HG03521 (cell line): Measurements from ENCODE around the gene UQCR11.

Source experiments
- ATAC-seq: cut with Tn5 transposase; IDR thresholded peaks from one replicate; pipeline ENCODE4 v1.9.1; 2021; ENCODE audit warnings: mild to moderate bottlenecking, moderate library complexity; ENCODE audit not compliant: unreplicated experiment

Gene UQCR11

DNA sequence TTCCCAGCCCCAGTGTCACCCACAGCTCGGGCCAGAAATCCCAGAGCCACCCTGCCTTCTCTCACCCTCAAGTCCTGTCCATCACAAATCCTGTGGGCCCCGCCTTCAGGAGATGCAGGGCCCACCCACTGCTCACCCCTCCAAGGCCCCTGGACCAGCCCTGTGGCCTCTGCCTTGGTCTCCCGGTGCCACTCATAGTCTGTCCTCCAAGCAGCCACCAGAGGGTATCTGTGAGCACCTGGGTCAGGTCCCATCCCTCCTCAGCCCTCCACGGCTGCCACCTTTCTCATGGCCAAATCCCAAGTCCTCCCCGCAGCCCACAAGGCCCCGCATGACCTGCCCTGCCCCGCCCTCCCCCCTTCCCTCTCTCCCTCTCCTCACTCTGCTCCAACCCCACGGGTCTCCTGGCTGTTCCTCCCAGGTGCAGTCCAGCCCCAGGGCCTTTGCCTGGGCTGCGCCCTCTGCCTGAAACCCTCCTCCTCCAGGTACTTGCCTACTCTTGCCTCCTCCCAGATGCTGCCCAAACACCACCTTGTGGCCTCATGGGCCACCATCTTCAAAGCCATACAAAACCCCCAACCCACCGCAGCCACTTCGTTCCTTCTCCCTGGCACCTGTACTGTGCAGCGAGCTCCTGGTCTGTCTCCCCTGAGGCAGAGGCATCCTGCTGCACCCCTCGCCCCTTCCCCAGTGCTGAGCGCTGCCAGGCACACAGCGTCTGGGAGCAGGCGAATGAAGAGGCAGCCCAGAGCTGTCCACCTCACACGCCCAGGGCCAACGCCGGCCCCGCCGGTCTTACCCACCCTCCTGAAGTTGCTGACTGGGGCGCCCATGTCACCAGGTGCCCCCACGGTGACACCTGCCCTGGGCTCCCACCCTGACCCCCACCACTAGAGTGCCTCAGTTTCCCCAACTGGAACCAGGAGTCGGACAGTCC lies 13.2 kb upstream of the UQCR11 start:
- ATAC-seq: no peak

GRCh38 chr19:1616875-1617274 lies 11.6 kb upstream of the UQCR11 start:
- no peak for ATAC-seq

DNA sequence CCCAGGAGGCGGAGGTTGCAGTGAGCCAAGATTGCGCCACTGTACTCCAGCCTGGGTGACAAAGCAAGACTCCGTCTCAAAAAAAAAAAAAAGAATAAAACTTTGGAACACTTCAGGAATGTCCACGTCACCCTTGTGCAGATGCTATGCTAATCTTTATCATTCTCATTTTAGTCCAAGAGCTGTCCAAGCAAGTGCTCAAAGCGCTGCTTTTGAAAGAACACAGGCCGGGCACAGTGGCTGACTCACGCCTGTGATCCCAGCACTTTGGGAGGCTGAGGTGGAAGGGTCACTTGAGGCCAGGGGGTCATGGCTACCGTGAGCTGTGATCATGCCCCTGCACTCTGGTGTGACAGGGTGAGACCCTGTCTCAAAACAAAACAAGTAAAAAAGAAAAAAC lies 11.1 kb upstream of the UQCR11 start:
- no peak for ATAC-seq

- no peak for ATAC-seq
Measured at GRCh38 chr19:1615156-1615765, 10.0 kb upstream of the UQCR11 start.

GRCh38 chr19:1613808-1614570 lies 8.7 kb upstream of the UQCR11 start:
- ATAC-seq: no peak

- ATAC-seq: no peak
Measured at GRCh38 chr19:1613146-1613545, 7.9 kb upstream of the UQCR11 start.

- no peak for ATAC-seq
Measured at GRCh38 chr19:1612114-1613086, 7.1 kb upstream of the UQCR11 start.

GRCh38 chr19:1611353-1611752 lies 6.1 kb upstream of the UQCR11 start:
- no peak for ATAC-seq

DNA sequence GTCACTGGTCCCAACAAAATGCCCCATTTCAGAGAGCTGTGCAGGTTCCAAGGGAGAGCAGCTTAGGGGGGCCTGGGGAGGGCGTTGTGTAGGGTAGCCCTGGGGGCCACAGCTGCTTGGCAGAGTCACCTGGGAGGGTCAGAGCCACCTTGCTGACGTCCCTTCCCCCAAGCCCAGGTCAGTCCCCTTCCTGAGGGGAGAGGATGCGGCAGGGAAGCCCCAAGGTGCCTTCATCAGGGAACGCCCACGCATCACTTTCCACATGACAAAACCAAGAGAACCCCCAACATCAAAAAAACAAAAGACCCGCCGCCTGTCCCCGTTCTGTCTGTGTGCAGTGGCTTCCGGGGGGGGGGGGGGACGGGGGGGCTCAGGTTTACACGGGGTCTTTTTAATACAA lies 5.3 kb upstream of the UQCR11 start:
- no peak for ATAC-seq

GRCh38 chr19:1609680-1610474 lies 4.6 kb upstream of the UQCR11 start:
- ATAC-seq: no peak

DNA sequence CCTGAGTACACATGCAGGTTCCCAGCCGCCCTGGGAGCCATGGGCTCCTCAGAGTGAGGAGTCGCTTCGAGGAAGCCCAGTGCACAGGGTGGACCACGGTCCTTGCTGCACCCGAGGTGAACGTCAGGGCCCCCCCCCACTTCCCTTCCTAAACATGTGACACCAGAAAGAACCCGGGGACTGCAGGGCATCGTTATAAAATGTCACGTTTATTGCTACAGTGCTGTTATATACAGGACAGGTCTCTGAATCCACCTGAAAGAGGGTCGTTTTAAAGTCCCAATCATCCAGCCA lies 3.8 kb upstream of the UQCR11 start:
- ATAC-seq: no peak

- no peak for ATAC-seq
Measured at GRCh38 chr19:1608359-1609102, 3.3 kb upstream of the UQCR11 start.

GRCh38 chr19:1606138-1606651 lies 933 bp upstream of the UQCR11 start:
- ATAC-seq: no peak

DNA sequence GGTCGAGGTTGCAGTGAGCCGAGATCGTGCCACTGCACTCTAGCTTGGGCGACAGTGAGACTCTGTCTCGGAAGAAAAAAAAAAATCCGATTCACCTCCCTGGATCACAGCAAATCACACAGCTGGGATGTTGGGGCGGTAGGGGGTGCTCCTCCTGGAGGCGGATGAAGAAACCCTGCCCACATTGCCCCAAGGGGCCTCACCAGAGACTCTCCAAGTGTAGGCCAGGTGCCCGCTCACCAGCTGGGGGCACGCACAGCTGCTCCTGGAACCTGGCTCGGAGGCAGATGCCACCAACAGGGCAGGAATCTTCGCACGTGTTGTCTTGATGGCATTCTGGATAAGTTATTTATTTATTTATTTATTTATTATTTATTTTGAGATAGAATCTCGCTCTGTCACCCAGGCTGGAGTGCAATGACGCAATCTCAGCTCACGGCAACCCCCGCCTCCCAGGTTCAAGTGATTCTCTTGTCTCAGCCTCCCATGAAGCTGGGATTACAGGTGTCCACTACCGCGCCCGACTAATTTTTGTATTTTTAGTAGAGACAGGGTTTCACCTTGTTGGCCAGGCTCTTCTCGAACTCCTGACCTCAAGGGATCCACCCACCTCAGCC lies 3.1 kb downstream of the UQCR11 start:
- ATAC-seq: no peak

GRCh38 chr19:1601613-1602064 lies 3.6 kb downstream of the UQCR11 start:
- ATAC-seq: no peak

- ATAC-seq: no peak
Measured at GRCh38 chr19:1599460-1599846, 5.8 kb downstream of the UQCR11 start.

- no peak for ATAC-seq
Measured at GRCh38 chr19:1598777-1599459, 6.3 kb downstream of the UQCR11 start.

- ATAC-seq: no peak
Measured at GRCh38 chr19:1593501-1593772, 11.8 kb downstream of the UQCR11 start.
